Astrocyte (in vitro differentiated cells and primary cell): ENCODE results near the gene TBC1D9B. TPM values are rescaled to one million over a fixed set of nuclear protein-coding genes. Genes with fewer than 3 reads are reported as not detected.

Experiments used
- DNase-seq: peaks from one replicate; pipeline ENCODE4 v3.0.0-alpha.2; 2010; ENCODE audit warnings: low read depth
- FAIRE-seq: peaks from 2 replicates; lab custom pipeline; 2011; peaks lifted over from hg19 to GRCh38; lab: Jason Lieb, UNC
- H2AFZ ChIP-seq: 2 replicates; pipeline ENCODE4 v1.6.0; 2012; ENCODE audit warnings: low read depth, low read length, inconsistent platforms
- H3K27ac ChIP-seq: 2 replicates; pipeline ENCODE4 v1.5.1; 2011; ENCODE audit warnings: low read depth, low read length, inconsistent platforms
- H3K27me3 ChIP-seq: 2 replicates; pipeline ENCODE4 v1.6.0; 2011; ENCODE audit warnings: low read length, inconsistent platforms; ENCODE audit not compliant: insufficient read depth
- H3K36me3 ChIP-seq: 2 replicates; pipeline ENCODE4 v1.5.1; 2011; ENCODE audit warnings: low read length, inconsistent platforms; ENCODE audit not compliant: insufficient read depth
- H3K4me1 ChIP-seq: 2 replicates; pipeline ENCODE4 v1.5.1; 2011; ENCODE audit warnings: low read length, inconsistent platforms; ENCODE audit not compliant: insufficient read depth
- H3K4me2 ChIP-seq: 2 replicates; pipeline ENCODE4 v1.6.0; 2012; ENCODE audit warnings: low read length, inconsistent platforms
- H3K4me3 ChIP-seq: 2 replicates; pipeline ENCODE4 v1.5.1; 2011; ENCODE audit warnings: low read depth, mild to moderate bottlenecking, low read length, inconsistent platforms; ENCODE audit not compliant: insufficient read depth
- H3K79me2 ChIP-seq: 2 replicates; pipeline ENCODE4 v1.6.0; 2012; ENCODE audit warnings: mild to moderate bottlenecking, low read length, inconsistent platforms; ENCODE audit not compliant: insufficient read depth
- H3K9ac ChIP-seq: 2 replicates; pipeline ENCODE4 v1.6.0; 2012; ENCODE audit warnings: mild to moderate bottlenecking, low read length, inconsistent platforms
- H3K9me3 ChIP-seq: 2 replicates; pipeline ENCODE4 v1.5.1; 2012; ENCODE audit warnings: low read depth, mild to moderate bottlenecking, low read length, inconsistent platforms; ENCODE audit not compliant: insufficient read depth
- H4K20me1 ChIP-seq: 2 replicates; pipeline ENCODE4 v1.6.0; 2012; ENCODE audit warnings: low read length, inconsistent platforms; ENCODE audit not compliant: insufficient read depth
- H3K27ac Mint-ChIP-seq: one replicate; pipeline ENCODE4 v1.8.0; 2021; ENCODE audit warnings: mild to moderate bottlenecking, mixed read lengths; ENCODE audit not compliant: unreplicated experiment
- H3K27me3 Mint-ChIP-seq: one replicate; pipeline ENCODE4 v1.8.0; 2021; ENCODE audit warnings: low read depth, mixed read lengths; ENCODE audit not compliant: unreplicated experiment
- H3K36me3 Mint-ChIP-seq: one replicate; pipeline ENCODE4 v1.8.0; 2021; ENCODE audit warnings: low read depth, mixed read lengths; ENCODE audit not compliant: unreplicated experiment
- H3K4me1 Mint-ChIP-seq: one replicate; pipeline ENCODE4 v1.8.0; 2021; ENCODE audit warnings: low read depth, mixed read lengths; ENCODE audit not compliant: unreplicated experiment
- H3K4me3 Mint-ChIP-seq: one replicate; pipeline ENCODE4 v1.8.0; 2021; ENCODE audit warnings: mild to moderate bottlenecking, moderate library complexity, mixed read lengths; ENCODE audit not compliant: unreplicated experiment
- H3K9me3 Mint-ChIP-seq: one replicate; pipeline ENCODE4 v1.8.0; 2021; ENCODE audit warnings: mild to moderate bottlenecking, mixed read lengths; ENCODE audit not compliant: unreplicated experiment
- CTCF ChIP-seq: IDR thresholded peaks from 2 replicates; pipeline ENCODE4 v1.5.1; 2011; ENCODE audit warnings: low read depth, mild to moderate bottlenecking, inconsistent platforms, low read length, moderate library complexity; ENCODE audit not compliant: insufficient read depth
- EZH2 ChIP-seq: IDR thresholded peaks from 2 replicates; pipeline ENCODE4 v1.6.1; 2012; ENCODE audit warnings: mild to moderate bottlenecking, low read length, inconsistent platforms; ENCODE audit not compliant: insufficient read depth
- total RNA-seq: library from RNA; stranded (reverse); gene quantifications from 2 replicates; pipeline ENCODE4 v1.2.1, GENCODE V29; 2021

Gene TBC1D9B
- total RNA-seq, 1 donor from 2014 or later = 89.9 TPM

GRCh38 chr5:179904463-179905160 lies 3.1 kb downstream of the TBC1D9B start:
- no peaks in the 10 kb centered on the region for H3K9me3 ChIP-seq
- H3K79me2 ChIP-seq = peaks cover 65% of the 10 kb centered on the region
- FAIRE-seq (no peak), DNase-seq (no peak)
- H3K9ac ChIP-seq = no peak overlapping the region
- H3K27ac ChIP-seq = no peak overlapping the region
- H3K4me3 ChIP-seq = no peak overlapping the region
- Mint-ChIP-seq H3K4me3 (no peak overlapping the region), H3K27me3 (peaks cover under 1% of the 10 kb centered on the region), H3K27ac (no peak overlapping the region), H3K36me3 (peaks cover 3% of the 10 kb centered on the region), H3K9me3 (no peaks in the 10 kb centered on the region), H3K4me1 (peaks cover 3% of the 10 kb centered on the region)
- TF ChIP-seq CTCF = no peak
- no peak for TF ChIP-seq EZH2
- H3K4me2 ChIP-seq = no peak overlapping the region
- H4K20me1 ChIP-seq = peaks cover 62% of the 10 kb centered on the region
- H2AFZ ChIP-seq = no peak overlapping the region
- H3K4me1 ChIP-seq = no peaks in the 10 kb centered on the region
- no peaks in the 10 kb centered on the region for H3K27me3 ChIP-seq
- peaks cover 9% of the 10 kb centered on the region for H3K36me3 ChIP-seq

GRCh38 chr5:179902763-179903158 lies 4.9 kb downstream of the TBC1D9B start:
- H3K79me2 ChIP-seq = peaks cover 62% of the 10 kb centered on the region
- no peak overlapping the region for H2AFZ ChIP-seq
- no peak overlapping the region for H3K27ac ChIP-seq
- no peaks in the 10 kb centered on the region for H3K4me1 ChIP-seq
- Mint-ChIP-seq H3K27ac (no peak overlapping the region), H3K4me1 (peaks cover 3% of the 10 kb centered on the region), H3K4me3 (no peak overlapping the region), H3K27me3 (no peaks in the 10 kb centered on the region), H3K9me3 (no peaks in the 10 kb centered on the region), H3K36me3 (peaks cover 11% of the 10 kb centered on the region)
- H3K27me3 ChIP-seq = no peaks in the 10 kb centered on the region
- H3K36me3 ChIP-seq = peaks cover 19% of the 10 kb centered on the region
- no peak overlapping the region for H3K9ac ChIP-seq
- no peak for TF ChIP-seq EZH2
- TF ChIP-seq CTCF = no peak
- no peak overlapping the region for H3K4me2 ChIP-seq
- DNase-seq = no peak
- no peak overlapping the region for H3K4me3 ChIP-seq
- peaks cover 70% of the 10 kb centered on the region for H4K20me1 ChIP-seq
- H3K9me3 ChIP-seq = no peaks in the 10 kb centered on the region
- no peak for FAIRE-seq
